CD4-positive, alpha-beta T cell treated with Interleukin-10 for 1 hour (primary cell): ENCODE measurements around the gene MEP1B.
"Not testable (repeated sequence)": the region's sequence is repeated elsewhere in the genome, so short reads cannot be mapped to it uniquely, and the experiment has no call there.

Experiments
- DNase-seq: peaks from one replicate; pipeline ENCODE4 v3.0.0-alpha.2; 2020

MEP1B gene

GRCh38 chr18:32189790-32190189 lies at the start of gene MEP1B:
Gene MEP1B, plus strand, starts transcription at chr18:32190039. Its CDS starts 32 bp downstream, at chr18:32190071.
- DNase-seq = no peak

DNA sequence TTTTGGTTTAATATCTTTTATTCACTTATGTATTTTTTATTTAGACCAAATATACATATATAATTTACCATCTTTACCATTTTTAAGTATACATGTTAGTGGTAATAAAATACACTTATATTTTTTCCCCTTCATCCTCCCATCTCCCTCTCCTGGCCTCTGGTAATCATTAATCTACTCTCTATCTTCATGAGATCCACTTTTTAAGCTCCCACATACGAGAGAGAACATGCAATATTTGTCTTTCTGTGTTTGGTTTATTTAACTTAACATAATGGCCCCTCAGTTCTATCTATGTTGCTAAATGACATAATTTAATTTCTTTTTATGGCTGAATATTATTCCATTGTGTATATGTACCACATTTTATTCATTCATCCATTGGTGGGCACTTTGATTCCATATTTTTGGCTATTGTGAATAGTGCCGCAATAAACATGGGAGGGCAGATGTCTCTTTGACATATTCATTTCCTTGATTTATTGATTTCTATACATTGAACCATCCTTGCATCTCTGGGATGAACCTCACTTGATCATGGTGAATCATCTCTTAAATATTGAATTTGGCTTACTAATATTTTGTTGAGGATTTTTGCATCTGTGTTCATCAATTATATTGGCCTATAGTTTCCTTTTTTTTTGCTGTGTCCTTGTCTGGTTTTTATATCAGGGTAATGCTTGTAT lies 41.5 kb upstream of the MEP1B start:
- DNase-seq = no peak

- DNase-seq = no peak
Measured at GRCh38 chr18:32152705-32153448, 37.0 kb upstream of the MEP1B start.

DNA sequence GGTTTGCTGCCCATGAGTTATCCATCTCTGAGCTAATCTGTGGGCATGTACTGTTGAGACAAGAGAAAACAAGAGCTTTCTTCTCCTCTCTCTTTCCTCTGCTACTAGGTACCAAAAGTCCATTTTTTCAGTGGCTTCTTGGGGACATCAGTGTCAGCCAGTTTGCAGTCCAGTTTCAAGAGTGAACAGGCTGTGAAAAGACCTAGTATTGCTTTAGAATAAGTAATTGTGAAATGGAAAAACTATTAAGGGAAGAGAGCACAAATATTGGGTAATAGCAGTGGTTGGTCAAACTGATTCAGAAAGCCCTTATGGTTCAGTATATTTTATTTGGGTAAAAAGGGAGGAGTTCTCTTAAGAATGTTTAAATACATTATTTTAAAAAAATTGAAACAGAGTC lies 33.0 kb upstream of the MEP1B start:
- DNase-seq = no peak

DNA sequence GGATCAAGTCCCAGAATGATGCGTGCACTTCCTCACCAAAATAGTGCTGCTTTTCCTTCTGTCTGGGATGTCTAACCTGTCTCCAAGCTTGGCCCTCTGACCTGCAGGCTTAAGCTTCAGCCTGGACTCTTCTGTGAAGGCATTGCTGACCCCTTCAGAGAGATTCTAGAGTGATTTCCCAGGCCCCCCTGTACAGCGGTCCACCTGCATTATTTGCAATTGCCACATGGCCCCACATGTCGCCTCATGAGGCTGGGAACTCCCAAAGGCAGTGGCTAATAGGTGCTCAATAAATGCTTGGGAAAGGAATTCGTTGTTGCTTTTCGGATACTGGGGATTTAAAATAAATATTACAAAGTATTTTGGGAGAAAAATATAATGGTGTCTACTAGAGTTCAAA lies 32.3 kb upstream of the MEP1B start:
- DNase-seq = no peak

DNA sequence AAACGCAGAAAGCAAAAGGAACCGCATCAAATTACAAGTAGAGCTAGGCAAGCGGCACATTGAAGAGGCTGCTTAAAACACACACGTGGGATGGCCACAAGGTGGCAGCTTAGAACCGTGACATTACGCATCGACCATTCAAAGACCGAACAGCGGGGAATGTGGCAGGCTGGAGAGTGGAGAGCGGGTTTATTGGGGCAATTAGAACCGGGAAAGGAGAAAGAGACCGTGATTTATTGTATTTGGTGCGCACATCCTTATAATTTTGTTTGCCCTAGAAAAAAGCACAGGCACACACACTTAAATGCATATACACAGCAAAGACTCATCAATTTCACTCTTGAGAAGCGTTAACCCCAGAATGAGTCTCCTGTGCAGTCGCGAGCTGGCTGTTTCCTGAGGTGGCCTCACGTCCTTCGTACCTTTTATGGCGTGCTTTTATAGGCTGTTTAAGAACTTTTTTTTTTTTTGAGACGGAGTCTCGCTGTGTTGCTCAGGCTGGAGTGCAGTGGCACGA lies 31.7 kb upstream of the MEP1B start:
- DNase-seq = peak; percentile 76

DNA sequence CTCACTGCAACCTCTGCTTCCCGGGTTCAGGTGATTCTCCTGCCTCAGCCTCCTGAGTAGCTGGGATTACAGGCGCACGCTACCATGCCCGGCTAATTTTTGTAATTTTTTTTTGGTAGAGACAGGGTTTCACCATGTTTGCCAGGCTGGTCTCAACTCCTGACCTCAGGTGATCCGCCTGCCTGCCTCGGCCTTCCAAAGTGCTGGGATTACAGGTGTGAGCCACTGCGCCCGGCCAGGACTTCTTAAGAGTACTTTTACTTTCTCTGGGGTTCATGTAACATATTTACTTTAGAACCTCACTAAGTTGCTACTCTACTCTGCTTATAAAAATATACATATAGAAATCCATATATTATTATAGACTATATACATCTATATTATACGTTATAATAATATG lies 31.2 kb upstream of the MEP1B start:
- not testable (repeated sequence) for DNase-seq

- no peak for DNase-seq
Measured at GRCh38 chr18:32160547-32160946, 29.3 kb upstream of the MEP1B start.

- no peak for DNase-seq
Measured at GRCh38 chr18:32167980-32168730, 21.7 kb upstream of the MEP1B start.

- DNase-seq = no peak
Measured at GRCh38 chr18:32173654-32174053, 16.2 kb upstream of the MEP1B start.

DNA sequence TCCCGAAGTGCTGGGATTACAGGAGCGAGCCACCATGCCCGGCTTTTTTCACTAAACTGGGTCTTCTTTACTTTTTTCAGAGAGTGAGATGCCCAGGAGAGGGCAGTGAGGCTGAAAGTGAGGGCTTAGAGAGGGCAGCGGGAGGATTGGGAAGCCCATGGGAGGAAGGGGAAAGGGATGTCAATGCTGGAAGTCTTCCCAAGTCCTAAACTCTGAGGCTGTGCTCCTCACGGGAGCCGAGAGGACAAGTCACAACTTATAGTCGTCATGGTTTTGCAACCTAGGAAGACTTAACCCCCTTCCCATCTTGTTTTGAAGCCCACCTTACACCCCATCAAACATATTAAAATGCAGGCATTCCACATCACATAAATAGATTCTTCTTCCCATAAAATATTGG lies 15.1 kb upstream of the MEP1B start:
- no peak for DNase-seq

GRCh38 chr18:32175265-32175664 lies 14.6 kb upstream of the MEP1B start:
- DNase-seq = no peak

DNA sequence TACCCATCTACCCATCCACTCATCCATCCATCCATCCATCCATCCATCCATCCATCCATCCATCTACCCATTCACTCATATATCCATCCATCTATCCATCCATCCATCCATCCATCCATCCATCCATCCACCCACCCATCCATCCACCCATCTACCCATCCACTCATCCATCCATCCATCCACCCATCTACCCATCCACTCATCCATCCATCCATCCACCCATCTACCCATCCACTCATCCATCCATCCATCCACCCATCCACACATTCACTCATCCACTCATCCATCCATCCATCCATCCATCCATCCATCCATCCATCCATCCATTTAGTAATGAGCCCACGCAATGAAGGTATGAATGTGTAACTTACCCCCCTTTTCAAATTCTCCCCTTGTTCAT lies 13.1 kb upstream of the MEP1B start:
- not testable (repeated sequence) for DNase-seq

DNA sequence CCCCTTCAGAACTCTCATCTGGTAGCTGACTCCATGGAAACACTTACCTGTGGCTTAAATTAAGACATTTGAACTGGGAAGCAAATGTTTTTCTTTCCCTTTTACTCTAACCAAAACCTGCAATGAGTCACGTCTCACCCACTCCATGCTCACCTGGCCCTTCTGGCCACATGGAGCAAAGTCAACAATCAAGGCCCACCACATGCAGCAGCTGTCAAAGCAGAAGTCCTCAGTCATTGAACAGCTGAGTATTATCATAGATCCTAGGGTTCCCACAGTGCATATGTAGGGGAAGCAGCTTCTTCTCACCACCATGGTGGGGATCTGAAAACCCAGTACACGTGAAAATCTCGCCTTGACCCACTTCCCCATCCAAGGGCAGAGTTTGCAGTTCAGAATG lies 12.3 kb upstream of the MEP1B start:
- no peak for DNase-seq

- DNase-seq = no peak
Measured at GRCh38 chr18:32183503-32183902, 6.3 kb upstream of the MEP1B start.

- no peak for DNase-seq
Measured at GRCh38 chr18:32190209-32190608, 370 bp downstream of the MEP1B start.

- DNase-seq = no peak
Measured at GRCh38 chr18:32195881-32196815, 6.3 kb downstream of the MEP1B start.

DNA sequence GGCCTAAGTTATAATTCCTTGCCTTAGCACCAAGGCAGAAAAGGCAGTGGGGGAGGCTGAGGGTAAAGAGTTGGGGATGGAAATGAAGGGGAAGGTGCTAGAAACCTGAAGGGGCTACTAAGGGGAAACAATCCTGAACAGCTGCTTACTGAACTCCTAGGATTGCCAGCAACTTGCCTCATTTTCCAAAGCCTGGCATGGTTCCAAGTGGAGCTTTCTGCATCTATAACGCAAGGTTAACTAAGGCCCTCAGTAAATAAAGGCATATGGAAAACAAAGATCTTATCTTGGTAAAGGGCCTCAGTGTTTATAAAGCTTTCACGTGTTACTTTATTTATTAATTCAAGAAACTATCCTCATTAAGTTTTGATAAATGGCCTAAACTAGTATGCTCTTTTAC lies 10.9 kb downstream of the MEP1B start:
- no peak for DNase-seq

GRCh38 chr18:32201948-32202672 lies 12.3 kb downstream of the MEP1B start:
- no peak for DNase-seq

- no peak for DNase-seq
Measured at GRCh38 chr18:32208023-32208422, 18.2 kb downstream of the MEP1B start.

DNA sequence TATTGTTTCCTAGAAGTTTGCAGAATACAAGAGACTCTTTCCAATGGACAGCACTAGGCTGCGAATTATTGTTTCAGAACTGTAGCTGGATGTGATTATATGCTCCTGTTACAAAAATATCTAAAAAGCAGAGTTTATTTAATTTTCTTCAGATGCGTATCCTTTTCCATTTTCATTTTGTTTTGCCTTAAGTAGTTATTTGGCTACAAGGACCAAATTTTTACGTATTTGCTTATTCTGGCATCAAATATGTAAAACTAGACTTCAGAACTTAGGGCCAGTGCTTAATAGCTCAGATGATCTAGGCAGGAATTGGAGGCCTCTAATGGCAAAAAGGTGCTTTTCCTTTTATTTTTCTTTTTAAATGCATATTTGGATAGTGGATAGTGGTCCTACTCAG lies 18.7 kb downstream of the MEP1B start:
- DNase-seq = no peak
